ENCODE measurements around the gene SPC25.

DNA sequence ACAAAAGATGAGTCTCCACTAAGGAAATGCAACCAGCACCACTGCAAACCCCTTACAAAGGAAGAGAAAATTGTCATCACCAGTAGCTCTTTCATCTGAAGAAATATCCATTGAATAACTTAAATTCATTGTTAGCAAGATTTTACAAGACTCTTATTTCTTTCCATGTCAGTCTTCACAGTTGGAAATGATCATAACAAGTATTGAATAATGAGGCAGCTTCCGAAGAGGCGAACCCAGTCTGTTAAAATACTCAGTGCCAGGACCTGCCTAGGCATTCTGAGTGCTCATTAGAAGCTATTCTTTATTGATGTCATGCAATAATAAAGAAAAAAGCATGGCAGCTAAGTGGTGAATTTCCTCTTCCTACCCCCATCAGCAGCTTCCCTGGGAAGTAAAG lies 54.3 kb downstream of the SPC25 start:
- TF ChIP-seq, protein P1, sequence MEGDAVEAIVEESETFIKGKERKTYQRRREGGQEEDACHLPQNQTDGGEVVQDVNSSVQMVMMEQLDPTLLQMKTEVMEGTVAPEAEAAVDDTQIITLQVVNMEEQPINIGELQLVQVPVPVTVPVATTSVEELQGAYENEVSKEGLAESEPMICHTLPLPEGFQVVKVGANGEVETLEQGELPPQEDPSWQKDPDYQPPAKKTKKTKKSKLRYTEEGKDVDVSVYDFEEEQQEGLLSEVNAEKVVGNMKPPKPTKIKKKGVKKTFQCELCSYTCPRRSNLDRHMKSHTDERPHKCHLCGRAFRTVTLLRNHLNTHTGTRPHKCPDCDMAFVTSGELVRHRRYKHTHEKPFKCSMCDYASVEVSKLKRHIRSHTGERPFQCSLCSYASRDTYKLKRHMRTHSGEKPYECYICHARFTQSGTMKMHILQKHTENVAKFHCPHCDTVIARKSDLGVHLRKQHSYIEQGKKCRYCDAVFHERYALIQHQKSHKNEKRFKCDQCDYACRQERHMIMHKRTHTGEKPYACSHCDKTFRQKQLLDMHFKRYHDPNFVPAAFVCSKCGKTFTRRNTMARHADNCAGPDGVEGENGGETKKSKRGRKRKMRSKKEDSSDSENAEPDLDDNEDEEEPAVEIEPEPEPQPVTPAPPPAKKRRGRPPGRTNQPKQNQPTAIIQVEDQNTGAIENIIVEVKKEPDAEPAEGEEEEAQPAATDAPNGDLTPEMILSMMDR (IDR thresholded peaks at IDR 0.05): no peak
- TF ChIP-seq EZH2 (IDR thresholded peaks at IDR 0.05; ENCODE audit: borderline replicate concordance, insufficient read depth, low read depth, low read length, poor library complexity, severe bottlenecking): no peak
